Left forelimb (tissue), 1 donor: ENCODE measurements around the gene AGBL4.

Experiments
- DNase-seq: peaks from one replicate; pipeline ENCODE4 v3.0.0-alpha.2; 2018; ENCODE audit warnings: low spot score

Gene AGBL4

DNA sequence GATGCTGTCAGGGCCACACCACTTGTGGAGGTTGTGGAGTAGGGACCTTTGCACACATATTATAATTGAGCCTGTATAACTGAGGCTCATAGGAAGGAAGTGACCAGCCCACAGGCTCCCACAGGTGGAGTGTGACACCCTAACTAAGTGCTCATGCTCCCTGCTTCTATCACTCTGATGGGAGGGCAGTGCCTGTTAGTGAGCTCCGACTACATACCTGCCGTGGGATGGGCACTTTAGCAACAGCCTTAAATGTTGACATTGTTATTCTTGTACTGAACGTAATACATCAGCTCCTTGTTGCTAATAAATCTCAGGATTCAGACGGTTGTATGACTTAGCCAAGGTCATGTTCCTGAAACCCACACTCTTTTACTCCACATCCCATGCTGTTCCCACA lies 1305.0 kb downstream of the AGBL4 start:
- DNase-seq = no peak

DNA sequence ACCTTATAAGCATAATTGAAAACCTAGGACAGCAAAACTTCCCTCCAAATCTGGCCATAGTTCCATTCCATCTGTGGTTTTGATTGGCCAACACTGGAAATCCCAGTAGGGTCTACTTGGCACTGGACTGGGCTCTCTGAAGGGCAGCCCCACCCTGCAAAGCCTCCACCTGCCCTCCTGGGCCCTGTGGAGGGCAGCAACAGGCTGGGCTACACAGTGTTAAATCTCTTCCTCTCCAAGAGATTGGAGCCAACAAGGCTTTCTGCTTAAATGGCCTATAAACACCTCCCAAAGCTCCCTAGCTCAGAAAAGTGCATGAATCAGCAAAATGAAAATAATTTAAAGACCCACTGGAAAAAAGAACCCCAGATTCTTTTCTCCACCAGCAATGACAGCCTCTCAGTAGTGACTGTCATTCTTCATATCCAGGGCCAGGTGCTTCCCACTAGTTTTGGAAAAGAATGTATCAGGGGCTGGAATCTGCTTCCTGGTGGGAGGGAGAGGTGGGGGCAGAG lies 1305.6 kb downstream of the AGBL4 start:
- no peak for DNase-seq

DNA sequence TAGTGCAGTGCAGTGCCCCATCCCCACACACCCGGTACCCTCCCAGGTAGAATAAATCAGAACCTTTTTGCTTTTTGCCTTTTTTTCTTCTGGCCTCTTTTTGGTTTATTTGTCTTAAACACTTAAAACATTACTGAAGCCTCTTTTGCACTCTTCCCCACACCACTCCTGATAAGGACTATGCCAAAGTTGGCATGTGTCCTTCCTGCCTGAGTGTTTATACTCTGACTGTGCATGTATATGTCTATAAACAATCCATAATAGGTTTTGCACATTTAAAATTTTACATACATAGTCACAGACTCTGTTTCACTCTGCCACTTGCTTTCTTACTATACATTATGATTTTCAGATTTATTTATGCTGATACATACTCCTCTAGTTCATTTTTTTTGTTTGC lies 1306.7 kb downstream of the AGBL4 start:
- DNase-seq = no peak

DNA sequence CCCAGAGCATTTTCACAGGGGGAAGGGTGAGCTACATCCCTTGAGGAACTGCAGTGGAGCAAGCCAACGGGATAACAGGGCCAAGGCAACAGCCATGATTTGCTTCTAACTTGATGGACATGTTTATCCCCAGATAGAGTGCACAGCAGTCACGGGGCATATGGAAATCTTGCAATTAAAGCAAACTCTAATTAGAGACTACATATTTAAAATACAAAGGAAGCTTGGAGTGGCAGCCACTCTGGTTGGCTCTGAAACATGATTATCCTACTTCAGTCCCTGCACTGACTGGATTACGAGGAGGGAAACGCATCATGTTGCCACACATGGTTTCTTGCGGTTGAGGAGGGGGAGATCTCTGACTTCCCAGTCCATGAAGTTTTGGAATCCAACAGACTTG lies 1307.8 kb downstream of the AGBL4 start:
- no peak for DNase-seq

DNA sequence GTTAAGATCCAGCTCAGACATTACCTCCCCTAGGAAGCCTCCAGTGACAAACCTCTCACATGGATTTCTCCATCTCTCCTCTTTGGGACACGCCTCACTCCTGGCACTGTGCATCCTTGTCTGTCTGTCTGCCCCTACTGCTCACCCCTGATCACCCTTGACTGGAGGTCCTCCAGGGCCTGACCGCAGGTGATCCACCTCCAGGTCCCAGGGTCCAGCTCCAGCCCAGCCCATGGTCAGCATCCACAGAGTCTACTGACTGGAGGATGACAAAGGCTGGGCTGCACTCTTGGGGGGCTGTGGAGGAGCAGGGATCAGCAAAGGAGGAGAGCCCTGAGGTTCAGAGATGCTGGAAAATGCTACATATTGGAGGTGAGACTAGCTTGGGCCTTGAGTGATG lies 1312.8 kb downstream of the AGBL4 start:
- DNase-seq = no peak

DNA sequence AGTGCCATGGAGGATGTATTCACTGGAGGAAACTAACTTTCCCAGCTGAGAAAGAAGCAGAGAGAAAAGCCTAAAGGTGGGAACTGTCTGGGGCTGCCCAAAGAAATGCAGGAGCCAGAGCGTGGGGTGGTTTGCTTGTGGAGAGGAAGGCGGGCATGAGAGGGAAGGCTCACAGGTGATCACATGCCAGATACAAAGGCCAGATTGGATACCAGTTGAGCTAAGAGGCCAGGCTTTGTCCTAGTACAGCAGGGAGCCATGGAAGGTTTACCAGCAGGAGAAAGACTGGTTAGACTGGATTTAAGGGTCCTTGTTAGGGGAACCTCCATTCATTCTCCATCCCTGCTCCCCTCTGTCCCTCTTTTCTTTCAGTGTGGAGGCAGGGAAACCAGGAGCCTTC lies 1313.4 kb downstream of the AGBL4 start:
- no peak for DNase-seq

DNA sequence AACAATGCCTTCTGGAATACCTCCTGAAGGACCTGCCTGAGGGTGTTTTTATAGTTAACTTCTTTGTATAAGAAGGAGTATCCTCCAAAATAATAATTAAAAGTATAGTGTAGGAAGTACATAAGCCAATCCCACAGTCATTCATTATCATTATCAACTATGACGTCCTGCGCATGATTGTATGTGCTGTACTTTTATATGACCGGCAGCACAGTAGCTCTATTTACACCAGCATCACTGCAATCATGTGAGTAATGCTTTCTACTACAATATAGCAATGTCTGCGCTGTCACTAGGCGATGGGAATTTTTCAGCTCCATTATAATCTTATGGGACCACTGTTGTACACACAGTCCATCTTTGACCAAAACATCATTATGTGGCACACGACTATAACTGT lies 1319.0 kb downstream of the AGBL4 start:
- DNase-seq = no peak

DNA sequence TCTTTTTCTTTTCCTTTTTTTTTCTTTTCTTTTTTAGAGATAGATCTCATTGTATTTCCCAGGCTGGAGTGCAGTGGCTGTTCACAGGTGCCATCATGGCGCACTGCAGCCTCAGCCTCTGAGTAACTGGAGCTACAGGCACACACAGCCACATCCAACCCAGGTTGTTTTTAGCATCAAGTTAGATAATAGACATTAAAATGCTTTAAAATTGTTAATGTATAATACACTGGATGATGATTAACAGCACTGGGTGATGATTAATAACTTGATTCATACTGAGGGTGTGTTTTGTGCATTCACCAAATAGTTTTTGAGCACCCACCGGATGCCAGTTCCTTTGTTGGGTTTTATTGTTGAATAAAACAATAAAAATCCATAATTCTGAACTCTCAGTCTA lies 1322.3 kb downstream of the AGBL4 start:
- no peak for DNase-seq

DNA sequence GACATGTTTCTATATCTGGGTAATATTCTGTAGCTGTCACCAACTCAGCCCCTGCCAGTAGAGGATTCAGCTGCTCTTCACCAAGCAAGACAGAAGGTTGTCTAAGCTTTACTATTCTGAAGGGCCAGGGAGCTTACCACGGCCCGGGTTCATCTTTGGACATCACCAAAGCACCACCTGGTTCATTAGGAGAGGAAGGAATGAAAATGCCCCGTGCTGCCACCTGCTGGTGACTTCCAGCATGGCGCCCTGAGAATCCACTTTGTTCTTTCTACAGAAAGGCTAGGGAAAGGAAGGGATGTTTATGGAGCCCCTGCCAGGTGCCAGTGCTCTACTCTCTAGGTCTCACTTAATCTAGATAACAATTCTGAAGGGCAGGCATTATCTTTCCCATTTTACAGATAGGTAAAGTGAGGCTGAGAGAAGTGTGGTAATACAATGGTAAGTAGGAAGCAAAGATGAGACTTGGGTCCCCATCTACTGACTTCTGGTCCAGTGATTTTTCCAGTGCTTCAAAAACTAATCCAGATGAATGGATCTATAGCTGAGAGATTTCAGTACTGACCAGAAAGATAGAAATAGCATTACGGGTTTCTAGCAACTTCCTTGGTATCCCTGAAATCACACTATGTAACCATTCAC lies 1326.6 kb downstream of the AGBL4 start:
- DNase-seq = no peak

DNA sequence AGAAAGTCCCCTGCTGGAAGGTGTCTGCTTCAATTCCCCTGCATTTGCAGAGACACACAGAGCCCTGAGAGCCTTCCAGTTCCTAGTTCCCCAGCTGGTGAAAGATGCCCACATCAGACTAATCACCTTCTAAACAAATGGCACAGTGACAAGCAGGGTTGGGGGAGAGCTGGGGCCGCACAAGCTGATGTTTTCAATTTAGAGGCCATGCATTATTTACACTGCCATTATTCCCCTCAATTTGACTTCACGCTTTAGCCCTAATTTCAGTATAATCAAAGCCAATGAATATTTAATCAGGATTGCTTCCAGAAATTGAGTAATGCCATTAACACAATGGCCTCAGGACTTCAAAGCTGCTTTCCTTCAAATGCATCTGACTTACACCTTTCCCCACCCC lies 1328.6 kb downstream of the AGBL4 start:
- DNase-seq = no peak

DNA sequence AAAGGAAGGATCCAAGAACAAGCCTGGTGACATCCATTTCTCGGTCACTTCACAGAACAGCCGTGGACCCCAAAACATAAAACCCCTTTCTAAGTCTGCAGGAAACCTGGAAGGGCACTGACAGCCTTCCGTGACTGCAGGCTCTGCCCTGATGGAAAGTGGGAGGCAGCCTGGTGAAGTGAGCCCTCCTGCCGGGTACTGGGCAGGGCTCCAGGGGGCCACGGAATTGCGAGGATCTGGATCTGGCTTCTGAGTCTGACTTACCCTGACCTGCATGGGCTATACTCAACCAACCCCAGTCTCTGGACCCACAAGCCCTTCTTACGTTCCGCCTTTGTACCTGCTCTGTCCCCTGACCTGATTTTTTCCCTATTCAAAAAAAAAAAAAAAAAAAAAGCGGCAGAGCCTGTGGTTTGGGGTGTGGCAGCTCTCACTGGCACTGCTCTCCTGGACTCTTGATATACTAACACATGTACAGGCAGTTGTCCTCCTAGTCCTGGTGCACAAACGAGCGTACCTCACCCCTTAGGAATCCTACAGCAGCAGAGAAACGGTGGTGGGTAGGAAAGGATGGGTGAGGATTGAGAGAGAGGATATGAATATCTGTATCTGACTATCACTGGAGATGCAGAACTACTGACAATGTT lies 1330.0 kb downstream of the AGBL4 start:
- peak; percentile 26 for DNase-seq

DNA sequence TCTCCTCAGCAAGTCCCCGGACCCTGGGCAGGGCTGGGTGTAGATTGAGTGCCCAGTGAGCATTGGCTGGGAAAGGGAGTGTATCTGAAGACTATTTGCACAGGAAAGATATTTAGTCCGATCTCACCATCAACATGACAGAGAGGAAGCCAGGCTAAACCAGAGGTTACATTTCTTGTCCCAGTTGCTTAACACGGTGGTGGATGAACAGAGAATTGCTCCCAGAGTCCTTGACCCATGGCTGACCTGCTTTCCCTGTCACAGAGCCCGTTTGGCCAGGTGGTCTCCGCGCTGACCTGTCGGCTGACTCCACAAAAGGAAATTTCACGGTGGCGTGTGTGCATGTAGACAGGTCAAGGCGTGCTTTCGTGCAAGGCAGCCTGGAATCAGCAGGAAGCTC lies 1330.6 kb downstream of the AGBL4 start:
- peak; percentile 48 for DNase-seq

DNA sequence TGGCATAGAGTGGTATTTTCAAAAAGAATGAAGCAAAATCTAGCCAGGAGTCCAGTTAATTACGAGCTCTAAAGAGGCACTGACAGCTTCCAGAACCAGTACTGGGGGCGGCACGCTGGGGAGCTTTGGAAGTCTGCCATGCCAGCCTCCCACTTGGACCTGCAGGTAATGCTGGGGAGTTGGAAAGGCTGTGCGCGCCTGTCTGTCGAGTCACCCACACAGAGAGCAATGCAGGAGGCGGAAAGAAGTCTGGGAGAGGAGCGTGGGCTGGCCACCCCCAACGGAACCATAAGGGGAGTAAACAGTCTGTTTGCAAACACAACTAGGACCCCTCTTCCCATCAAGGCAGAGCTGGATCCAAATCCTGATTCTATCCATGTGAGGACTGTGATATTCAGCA lies 1331.5 kb downstream of the AGBL4 start:
- no peak for DNase-seq

DNA sequence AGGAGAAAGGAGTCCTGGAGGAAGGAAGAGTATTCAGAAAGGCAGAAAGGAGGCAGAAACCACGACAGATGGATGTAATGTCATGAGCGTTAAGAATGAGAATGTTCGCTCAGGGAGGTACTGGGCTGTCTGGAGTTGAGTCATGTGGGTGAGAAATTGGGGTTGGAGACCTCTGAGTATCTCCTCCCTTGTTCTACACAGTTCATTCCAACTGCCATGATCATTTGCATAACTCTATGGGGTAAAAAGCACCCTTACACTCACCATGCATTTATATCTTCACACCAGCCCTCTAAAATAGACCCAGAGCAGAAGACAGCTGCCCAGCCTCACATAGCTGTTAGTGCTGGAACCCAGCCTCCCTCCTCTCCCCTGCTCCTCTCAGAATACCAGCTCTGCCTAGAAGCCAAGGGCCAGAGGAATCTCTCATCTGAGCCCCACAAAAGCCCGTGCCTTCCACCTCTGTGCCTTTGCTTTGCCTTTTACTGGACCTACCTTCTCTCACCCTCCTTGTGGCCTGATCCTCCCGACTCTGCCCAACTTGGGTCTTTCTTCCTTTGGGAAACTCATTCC lies 1332.2 kb downstream of the AGBL4 start:
- no peak for DNase-seq

DNA sequence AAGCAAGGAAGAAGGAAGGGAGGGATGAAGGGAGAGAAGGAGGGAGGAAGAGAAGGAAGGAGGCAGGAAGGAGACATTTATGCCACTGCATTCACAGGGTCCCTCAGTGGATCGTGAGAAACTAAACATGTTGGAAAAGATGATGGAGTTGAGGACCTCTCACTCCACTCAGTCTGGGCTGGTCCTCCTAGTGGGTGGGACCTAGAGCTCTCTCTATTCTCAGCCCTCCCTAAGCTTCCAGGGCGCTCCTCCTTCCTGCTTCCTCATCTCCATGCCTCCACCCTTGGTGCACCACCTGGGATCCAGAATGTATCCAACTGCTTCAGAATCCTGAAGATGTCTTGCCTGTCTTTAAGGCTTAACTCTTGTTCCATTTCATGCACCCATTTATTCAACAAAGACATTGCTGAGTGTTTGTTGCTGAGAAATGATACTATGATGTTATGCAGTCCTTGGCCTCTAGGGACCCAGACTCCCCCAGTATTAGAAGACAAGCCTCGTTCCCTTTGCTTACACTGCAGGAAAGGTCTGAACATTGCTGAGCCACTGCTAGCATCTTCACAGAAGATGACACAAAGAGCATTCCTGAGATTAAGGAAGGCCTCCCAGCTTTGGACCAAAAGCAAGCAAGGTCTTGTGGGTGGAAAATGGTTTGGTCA lies 1335.5 kb downstream of the AGBL4 start:
- no peak for DNase-seq

DNA sequence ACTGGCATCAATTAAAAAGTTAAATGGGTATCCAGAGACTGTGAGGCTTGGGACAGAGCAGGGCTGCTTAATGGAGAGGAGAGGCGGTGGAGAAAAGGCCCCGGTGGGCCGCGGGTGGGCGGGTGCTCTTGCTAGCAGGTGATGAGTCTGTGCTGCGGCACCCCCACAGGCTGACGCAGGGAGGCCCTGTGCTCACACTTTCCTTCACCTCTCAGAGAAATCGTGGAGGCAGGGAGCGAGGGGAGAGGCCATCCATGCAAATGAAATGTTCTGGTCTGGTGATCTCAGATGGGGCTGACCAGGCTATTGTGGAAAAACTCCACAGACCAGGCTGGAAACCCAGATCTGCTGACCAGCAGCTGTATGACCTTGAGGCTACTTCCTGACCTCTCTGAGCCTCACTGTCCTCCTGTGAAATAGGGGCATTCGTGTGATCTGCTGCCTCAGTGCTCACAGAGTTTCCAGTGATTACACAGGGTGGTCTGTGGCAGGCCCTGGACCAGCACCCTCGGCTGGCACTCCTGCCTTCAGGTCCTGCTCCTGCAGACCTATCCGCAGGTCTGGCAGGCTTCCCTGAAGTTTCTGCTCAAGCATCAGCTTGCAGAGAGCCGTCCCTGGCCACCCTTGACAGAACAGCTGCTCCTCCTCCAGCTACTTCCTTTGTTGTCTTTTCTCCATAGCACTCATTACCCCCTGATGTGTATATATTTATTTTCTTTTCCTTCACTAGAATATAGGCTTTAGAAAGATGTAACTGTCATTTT lies 1336.3 kb downstream of the AGBL4 start:
- DNase-seq = no peak

DNA sequence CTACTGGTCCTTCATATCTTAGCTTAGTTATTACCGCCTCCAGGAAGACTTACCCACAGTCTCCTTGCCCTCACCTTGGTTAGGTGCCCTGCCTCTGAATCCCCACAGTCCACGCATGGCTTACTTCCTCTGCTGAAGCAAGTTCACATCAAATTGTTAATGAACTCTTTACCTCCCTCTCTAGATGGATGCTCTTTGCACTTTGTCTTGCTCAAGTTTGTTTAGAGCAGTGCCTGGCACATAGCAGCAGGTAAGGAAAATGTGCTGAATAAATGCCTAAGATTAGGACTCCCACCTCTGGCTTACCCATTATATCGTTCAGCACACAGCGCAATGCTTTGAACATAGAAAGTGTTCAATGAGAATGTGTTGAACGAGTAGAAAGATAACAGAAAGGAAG lies 1337.6 kb downstream of the AGBL4 start:
- no peak for DNase-seq

DNA sequence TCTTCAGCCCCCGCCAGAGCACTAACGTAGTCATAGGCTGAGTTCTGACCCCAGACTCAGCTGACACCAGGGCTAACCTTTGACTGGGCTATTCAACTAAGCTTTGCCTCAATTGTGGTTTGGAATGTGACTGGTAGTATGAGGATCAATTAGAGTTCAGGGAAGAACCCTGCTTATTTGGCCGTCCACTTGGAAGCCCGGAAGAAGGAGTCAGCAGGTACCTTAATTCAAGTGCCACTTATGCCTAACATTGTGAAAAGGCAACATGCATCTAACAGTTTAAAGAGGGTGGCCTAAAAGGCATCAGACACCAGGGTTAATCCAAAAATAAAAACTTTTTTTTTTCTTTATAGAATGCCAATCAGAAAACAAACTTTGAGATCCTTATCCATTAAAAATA lies 1339.4 kb downstream of the AGBL4 start:
- DNase-seq = no peak

DNA sequence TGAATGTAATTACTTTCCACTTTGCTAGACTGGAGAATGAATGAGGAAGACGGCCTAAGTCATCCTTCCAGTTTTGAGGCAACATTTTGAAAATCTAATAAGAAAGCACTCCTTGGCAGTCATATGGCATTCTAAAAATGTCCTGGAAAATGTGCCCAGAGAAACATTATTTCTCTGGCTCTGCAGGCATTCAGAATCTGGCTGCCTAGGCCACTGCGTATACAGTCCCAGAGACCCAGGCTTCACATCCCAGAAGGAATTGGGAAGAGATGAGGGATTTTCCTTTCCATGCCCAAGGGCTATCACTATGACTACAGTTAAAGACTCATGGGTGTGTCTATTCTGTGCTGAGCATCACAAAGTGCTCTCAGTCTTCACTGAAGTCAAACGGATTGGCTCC lies 1339.9 kb downstream of the AGBL4 start:
- no peak for DNase-seq

DNA sequence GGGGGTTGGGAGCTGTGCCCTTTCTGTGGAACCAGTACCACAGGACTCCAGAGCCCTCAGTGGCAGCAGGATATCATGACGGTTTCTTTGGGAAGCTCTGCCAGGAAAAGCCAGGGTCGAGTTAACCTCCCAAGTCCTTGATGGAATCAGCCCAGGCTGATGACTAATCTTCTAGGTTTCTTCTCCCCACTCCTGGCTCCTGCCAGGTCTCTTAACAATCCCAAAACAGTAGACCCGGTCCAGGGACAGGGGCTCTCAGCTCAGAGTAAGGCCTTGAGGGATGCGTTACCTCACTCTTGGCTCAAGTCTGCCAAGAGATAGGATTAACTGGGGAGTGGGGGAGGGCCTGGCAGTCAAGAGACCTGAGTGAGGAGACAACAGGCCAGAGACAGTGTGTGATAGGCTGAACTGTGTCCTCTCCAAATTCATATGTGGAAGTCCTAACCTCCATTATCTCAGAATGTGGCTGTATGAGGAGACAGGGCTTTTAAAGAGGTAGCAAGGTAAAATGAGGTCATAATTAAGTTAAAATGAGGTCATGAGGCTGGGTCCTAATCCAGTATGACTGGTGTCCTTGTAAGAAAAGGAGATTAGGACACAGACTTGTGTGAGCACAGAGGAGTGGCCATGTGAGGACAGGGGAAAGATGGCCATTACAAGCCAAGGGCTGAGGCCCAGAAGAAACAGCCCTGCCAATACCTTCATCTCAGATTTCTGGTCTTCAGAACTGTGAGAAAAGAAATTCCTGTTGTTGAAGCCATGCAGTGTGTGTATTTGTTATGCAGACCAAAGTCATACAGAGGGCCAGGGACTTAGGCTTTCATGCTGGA lies 1342.1 kb downstream of the AGBL4 start:
- no peak for DNase-seq

DNA sequence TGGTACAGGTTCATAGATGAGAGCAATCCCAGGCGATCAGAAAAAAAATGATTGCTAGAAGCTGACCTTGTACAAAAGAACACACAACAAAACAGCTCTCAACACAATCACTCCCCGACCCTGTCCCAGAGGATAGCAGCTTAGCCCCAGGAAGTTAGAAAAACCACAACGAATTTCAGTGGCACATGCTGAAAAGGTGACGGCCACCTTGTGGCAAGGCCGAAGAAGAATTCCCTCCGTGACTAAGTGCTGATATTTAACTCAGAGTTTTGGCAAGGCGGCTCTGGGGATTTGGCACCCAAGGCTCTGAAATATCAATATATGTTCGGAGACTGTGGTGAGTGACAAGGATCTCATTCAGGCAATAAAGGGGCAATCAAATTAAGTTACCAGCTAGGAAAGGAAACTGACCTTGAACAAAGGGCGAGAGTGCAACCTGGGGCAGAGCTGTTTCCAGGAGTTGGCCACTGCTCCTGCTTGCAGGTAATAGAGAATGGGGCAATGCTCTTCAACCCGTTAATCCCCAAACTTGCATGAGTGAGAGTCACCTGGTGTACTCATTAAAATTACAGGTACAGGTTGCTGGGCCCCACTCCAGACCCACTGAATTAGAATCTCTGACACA lies 1343.2 kb downstream of the AGBL4 start:
- DNase-seq = no peak
